ENCODE results near the gene MNS1.
"Not testable (repeated sequence)": the region's sequence is repeated elsewhere in the genome, so short reads cannot be mapped to it uniquely, and the experiment has no call there.

The MNS1 gene

DNA sequence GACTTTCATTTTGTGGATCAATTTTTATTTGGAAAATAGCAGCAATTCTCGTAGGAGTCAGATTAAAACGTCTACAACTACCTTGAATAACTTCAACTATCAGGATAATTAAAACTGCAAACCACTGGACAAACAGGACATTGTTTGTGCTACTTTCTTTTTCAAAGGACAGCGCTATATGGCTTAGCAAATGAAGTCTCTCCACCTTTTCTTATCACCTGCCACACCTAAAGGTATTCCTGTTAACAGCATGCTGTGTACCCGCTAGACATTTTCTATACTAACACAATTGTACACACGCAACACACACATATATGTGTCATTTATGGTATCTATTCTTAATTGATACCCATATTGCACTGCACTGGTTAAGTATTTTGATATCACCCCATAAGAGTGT, 19.2 kb downstream of the MNS1 start:
- DNase-seq: no peak

DNA sequence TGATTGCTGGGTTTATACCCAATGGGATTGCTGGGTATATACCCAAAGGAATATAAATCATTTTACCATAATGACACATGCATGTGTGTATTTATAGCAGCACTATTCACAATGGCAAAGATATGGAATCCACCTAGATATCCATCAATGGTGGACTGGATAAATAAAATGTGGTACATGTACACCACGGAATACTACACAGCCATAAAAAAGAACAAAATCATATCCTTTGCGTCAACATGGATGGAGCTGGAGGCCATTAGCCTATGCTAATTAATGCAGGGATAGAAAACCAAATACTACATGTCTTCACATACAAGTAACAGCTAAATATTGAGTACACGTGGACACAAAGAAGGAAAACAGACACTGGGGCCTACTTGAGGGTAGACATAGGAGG, 22.6 kb downstream of the MNS1 start:
- DNase-seq: no peak

DNA sequence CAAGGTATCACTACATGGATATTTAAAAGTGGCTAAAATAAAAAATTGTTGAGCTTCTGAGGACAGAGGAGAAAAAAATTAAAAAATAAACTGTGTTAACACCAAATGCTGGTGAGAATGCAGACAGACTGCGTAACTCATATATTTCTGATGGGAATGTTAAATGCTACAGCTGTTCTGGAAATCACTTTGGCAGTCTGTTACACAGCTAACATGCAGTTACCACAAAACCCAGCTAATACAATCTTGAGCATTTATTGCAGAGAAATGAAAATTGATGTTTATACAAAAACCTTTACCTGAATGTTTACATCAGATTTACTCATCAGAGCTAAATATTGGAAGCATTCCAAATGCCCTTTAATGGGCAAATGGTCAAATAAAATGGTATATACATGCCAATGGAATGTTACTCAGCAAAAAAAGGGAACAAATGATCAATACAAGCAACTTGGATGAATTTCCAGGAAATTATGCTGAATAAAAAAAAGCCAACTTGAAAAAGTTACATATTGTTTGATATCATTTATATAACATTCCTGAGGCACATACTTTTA, 24.6 kb downstream of the MNS1 start:
- DNase-seq: no peak

DNA sequence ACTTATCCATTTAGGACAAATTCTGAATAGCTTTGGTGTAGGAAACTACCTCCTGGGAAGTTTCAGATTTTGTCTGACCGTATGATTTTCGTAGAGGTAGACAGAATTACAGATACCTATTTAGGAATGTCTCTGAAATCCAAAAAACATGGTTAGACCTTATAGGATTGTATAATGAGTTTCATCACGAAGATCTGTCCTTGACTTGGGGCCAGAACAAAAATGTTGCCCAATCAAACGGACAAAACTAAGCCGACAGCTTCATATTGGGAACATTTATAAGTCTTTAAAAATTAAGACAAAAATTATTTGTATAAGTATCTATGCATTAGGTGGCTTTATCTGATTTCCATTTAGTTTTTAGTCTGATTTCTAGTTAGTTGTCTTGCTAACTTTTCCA, 32.6 kb downstream of the MNS1 start:
- DNase-seq: no peak

DNA sequence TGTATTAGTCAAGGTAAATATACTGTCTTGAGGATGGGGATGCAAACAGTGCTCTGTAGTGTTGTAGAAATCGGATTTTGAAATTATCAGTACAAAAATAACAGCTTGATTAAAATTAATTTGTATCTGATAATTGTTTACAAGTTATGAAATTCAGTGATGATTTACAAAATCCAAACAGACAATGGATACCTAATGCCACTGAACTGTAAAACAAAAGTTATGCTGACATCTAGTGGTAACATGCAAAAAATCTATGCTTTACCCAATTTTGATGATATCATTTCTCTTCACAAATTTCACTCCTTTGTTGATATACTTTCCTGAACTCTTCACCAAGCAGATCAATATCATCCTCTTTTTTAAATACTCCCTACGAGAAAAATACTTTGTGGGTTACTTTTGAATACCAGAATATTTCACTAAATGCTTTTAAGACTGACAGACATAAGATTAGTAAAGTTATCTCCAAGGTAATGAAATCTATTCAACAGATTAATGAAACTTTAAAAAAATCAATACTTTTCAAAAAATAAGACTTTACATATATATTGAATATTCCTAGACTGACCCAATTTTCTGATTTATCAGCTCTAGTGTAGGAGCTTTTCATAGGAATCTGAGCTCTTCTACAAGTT, 36.0 kb downstream of the MNS1 start:
- peak in 1 of 2 donors; percentile 18 for DNase-seq

DNA sequence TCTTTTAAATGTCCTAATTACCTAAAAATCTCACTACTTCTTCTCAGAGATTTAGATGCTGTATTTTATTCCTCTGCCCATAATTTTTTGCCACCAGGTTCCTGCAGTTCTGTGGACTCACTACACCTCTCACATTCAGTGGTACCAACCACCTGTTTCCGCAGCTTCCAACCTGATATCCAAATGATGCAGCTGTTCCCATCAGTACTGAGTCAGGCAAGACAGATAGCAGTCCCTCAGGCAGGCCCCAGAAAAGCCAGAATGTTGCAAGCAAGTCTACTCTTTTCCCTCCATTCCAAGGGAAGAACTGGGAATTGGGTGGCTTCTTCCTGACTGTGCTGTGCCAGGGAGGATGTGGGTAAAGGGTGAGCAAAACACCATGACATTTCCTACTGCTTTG, 39.0 kb downstream of the MNS1 start:
- DNase-seq: no peak

DNA sequence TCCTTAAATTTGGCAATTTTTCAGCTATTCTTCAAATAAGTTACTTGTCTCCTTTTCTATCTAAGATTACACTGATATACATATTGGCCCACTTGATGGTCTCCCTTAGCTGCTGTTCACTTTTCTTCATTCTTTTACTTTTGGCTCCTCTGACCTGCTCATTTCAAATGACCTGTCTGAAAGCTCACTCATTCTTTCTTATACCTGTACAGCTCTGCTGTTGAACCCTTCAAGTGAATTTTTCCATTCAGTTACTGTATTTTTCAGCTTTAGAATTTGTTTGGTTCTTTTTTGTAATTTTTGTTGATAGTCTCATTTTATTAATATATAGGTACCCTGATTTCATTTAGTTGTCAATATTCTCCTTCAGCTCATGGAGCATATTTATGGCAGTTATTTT, 39.7 kb downstream of the MNS1 start:
- no peak for DNase-seq

DNA sequence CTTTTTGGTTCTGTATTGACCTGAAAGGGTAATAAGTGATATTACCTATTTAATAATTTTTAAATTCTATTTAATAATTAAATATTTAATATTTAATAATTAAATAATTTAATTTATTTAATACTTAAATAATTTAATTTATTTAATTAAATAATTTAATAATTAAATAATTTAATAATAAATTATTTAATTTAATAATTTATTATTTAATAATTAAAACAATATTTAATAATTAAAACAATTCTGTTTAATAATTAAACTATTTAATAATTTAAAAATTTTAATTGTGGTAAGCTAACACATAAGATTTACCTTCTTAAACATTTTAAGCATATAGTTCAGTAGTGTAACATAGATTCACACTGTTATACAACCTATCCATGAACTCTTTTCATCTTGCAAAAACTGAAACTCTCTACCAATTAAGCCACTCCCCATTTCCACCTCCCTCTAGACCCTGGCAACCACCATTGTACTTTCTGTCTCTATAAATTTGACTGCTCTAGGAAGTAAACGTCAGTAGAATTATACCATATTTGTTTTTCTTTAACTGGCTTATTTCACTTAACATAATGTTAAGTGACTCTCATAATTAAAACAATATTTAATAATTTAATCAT, 51.7 kb downstream of the MNS1 start:
- DNase-seq: not testable (repeated sequence)

DNA sequence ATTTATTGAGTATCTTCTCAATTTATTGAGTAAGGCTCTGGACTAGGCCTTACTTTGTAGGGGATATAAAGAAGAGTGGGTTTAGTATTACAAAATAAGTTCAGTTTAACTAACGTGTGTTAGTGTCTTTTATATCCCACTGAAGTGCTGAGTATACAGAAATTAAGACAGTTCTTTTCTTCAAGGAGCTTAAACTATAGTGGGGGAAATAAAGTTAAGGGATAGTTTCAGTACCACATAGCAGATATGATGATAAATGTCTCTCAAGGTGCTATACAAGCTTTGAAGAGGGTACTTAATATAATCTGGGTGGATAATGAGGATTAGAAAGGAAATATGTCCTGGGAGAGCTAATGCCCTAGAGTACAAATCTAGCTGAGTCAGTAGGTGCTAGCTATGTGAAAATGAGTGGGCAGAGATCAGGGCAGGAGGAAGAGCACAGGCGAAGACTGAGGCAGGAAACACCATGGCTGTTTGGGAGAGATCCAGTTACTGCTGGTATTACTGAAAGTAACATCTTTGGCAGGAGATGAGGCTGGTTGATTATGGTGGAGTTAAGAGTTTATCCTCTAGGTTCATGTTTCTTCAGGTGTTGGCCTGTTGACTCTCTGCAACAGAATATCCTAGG, 53.7 kb downstream of the MNS1 start:
- DNase-seq: no peak

DNA sequence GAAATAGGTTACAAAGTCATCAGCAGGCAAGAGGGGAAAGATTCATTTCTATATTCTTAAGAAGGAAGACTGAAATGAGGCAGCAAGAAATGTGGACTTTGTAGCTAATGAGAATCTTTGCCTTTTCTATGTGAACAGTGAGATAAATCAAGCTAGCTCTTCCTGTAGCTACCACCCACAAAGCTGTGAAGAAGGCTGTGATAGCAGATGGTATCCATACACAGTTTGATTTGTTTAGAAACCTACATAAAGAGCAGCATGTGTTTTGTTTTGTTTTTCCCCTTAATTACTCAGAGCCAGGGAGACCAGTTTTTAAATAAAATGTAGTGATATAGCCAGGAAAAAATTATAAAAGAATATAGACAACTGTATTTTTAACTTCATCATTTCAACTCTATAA, 54.2 kb downstream of the MNS1 start:
- no peak for DNase-seq

DNA sequence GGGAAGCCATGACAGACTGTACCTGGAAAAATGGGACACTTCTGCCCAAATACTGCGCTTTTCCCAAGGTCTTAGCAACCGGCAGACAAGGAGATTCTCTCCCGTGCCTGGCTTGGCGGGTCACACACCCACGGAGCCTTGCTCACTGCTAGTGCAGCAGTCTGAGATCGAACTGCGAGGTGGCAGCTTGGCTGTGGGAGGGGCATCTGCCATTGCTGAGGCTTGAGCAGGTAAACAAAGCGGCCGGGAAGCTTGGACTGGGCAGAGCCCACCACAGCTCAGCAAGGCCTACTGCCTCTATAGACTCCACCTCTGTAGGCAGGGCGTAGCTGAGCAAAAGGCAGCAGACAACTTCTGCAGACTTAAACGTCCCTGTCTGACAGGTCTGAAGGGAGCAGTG, 65.7 kb downstream of the MNS1 start:
- DNase-seq: not testable (repeated sequence)

DNA sequence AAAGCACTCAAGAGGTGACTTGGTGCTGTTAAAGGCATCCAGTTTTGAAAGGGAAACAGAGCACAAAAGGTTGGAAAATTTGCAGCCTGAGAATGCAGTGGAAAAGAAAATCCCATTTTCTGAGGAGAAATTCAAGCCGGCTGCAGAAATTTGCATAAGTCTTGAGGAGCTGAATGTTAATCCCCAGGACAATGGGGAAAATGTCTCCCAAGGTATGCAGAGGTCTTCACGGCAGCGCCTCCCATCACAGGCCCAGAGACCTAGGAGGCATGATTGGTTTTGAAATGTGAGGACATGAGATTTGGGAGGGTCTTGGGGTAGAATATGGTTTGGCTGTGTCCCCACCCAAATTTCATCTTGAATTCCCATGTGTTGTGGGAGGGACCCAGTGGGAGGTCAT, 67.6 kb downstream of the MNS1 start:
- DNase-seq: not testable (repeated sequence)

DNA sequence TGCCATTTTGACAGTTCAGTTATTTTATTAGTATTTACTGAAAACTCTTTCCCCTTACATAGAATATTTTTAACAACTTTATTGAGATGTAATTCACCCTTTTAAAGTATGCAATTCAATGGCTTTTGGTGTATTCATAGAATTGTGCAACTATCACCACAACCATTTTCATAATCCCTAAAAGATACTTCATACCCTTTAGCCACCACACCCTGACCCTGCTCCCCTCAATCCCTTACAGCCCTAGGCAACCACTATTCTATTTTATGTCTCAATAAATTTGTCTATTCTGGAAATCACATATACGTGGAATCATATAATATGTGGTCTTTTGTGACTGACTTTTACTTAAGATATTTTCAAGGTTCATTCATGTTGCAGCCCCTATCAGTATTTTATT, 70.0 kb downstream of the MNS1 start:
- DNase-seq: no peak

DNA sequence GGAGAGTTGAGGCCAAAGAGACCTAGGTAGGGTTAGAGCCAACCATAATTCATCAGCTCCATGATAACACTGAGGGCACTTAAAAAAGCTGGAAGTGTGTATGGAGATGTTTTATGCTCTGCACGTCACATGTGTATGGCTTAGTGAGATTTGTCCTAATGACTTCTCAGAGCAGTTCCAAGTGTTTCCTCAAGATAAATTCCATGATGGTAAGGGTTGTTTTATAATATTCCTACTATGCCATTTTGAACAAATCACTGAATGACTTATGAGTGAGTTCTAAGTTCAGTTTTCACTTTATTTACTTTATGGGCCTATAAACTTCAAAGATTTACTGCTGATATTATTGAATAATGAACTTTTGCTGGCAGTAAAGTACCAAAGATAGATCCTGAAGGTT, 71.7 kb downstream of the MNS1 start:
- DNase-seq: no peak

DNA sequence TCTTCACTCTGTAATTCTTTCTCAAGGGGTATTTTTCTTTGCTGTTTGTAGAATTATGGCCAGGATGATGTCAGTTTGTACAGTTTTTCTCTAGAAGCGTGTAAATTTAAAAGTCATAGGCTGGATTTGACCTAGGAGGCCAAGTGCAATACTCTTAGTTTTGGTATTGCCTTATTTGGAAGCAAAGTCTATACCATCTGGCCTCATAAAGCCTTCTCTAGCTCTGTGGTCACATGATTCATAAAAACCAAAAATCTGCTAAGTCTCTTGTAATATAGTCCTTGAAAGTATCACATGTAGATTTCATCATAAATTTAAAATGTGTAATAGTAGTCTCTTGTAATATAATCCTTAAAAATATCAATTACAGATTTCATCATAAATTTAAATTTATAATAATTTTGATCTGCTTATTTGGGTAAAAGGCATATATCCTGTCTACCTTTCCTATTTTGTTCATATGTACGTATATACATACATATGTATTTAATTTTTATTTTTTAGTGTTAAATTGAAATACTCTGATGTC, 74.1 kb downstream of the MNS1 start:
- no peak for DNase-seq

DNA sequence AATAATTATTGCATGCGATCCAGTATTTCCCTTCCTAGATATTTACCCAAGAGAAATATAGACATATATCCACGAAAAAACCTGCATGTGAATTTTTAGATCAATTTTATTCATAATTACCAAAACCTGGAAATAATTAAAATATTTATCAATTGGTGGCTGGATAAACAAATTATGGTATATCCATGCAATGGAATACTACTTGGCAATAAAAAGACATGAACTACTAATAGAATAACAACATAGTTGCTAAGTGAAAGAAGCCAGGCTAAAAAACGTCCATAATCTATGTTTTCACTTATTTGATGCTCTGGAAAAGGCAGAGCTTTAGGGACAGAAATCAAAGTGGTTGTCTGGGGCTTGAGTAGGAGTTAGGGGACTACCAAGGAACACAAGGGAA, 79.0 kb downstream of the MNS1 start:
- no peak for DNase-seq

DNA sequence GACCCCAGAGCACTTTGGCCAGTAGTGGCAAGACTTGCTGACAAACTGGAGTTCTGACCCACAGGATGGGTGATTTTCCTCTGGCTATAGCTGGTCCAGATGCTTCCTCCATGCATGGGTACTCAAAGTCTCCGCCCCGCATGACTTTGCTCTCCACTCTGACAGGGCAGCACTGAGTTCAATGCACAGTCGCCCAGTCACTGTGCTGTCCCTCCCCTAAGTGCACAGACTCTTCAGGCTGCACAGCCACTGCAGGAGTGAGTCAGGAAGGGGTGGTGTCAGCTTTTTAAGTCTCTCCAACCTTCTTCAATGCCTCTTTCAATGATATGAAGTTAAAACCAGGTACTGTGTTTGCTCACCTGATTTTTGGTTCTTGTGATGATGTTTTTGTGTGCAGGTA, 81.9 kb downstream of the MNS1 start:
- no peak for DNase-seq

All from CD4-positive, alpha-beta T cell treated with Interleukin-1 beta for 1 hour (primary cell).